CD4-positive, alpha-beta memory T cell (primary cell): ENCODE measurements around the gene CXCL3. TPM values are rescaled to one million over a fixed set of nuclear protein-coding genes. Genes with fewer than 3 reads are reported as not detected.

ENCODE experiments used
- CTCF ChIA-PET: fragments of 350-600 bp; sonication (Branson Sonifier 250); formaldehyde crosslinking; loops from one replicate; lab custom pipeline; 2021; ENCODE audit warnings: inconsistent platforms; ENCODE audit not compliant: partially characterized antibody; lab: Charles Lee
- POLR2A ChIA-PET: fragments of 350-600 bp; sonication (Branson Sonifier 250); formaldehyde crosslinking; loops from one replicate; lab custom pipeline; 2021; ENCODE audit not compliant: partially characterized antibody; lab: Charles Lee
- DNase-seq, 5 donors: peaks; one replicate each; pipeline versions ENCODE4 v3.0.0 to v3.0.0-alpha.2; 2020 to 2022; ENCODE audit warnings: mixed read lengths in 1 of 5
- H3K27ac ChIP-seq: one replicate; pipeline ENCODE4 v1.7.0; 2013; ENCODE audit warnings: low read depth, low read length
- H3K27me3 ChIP-seq: 2 replicates; pipeline ENCODE4 v1.7.0; 2013; ENCODE audit warnings: mild to moderate bottlenecking, low read length, moderate library complexity; ENCODE audit not compliant: insufficient read depth
- H3K36me3 ChIP-seq: 2 replicates; pipeline ENCODE4 v1.7.0; 2013; ENCODE audit warnings: mild to moderate bottlenecking, low read length, moderate library complexity; ENCODE audit not compliant: insufficient read depth
- H3K4me1 ChIP-seq: 2 replicates; pipeline ENCODE4 v1.7.0; 2013; ENCODE audit warnings: mild to moderate bottlenecking, low read length, moderate library complexity; ENCODE audit not compliant: insufficient read depth
- H3K4me3 ChIP-seq, 2 donors: one replicate each; pipeline ENCODE4 v1.7.0; 2013; ENCODE audit warnings: low read length in 2 of 2, mild to moderate bottlenecking in 1 of 2
- H3K9me3 ChIP-seq, 2 donors: one replicate each; pipeline ENCODE4 v1.7.0; 2013; ENCODE audit warnings: low read length in 2 of 2, control low read depth in 1 of 2; ENCODE audit not compliant: control insufficient read depth in 1 of 2
- H3K27ac Mint-ChIP-seq, 7 donors: one replicate each; pipeline ENCODE4 v1.8.0; 2020 to 2021; ENCODE audit warnings: mixed read lengths in 7 of 7, mild to moderate bottlenecking in 6 of 7, inconsistent platforms in 3 of 7, moderate library complexity in 3 of 7
- H3K27me3 Mint-ChIP-seq, 2 donors: one replicate each; pipeline ENCODE4 v1.8.0; 2020 to 2021; ENCODE audit warnings: mixed read lengths in 2 of 2
- H3K36me3 Mint-ChIP-seq, 2 donors: one replicate each; pipeline ENCODE4 v1.8.0; 2020 to 2021; ENCODE audit warnings: mixed read lengths in 2 of 2, inconsistent platforms in 1 of 2, mild to moderate bottlenecking in 1 of 2
- H3K4me1 Mint-ChIP-seq, 4 donors: one replicate each; pipeline ENCODE4 v1.8.0; 2020 to 2021; ENCODE audit warnings: mixed read lengths in 4 of 4, mild to moderate bottlenecking in 1 of 4
- H3K4me3 Mint-ChIP-seq, 8 donors: one replicate each; pipeline ENCODE4 v1.8.0; 2020 to 2021; ENCODE audit warnings: mixed read lengths in 8 of 8, mild to moderate bottlenecking in 7 of 8, moderate library complexity in 6 of 8, inconsistent platforms in 3 of 8
- H3K9me3 Mint-ChIP-seq, 8 donors: one replicate each; pipeline ENCODE4 v1.8.0; 2020 to 2021; ENCODE audit warnings: mixed read lengths in 8 of 8, mild to moderate bottlenecking in 5 of 8, inconsistent platforms in 3 of 8, moderate library complexity in 1 of 8
- intact Hi-C: fragments of 100-400 bp; cut with micrococcal nuclease; formaldehyde crosslinking; loops from one replicate; pipeline ENCODE4 v1.15.1; 2023
- polyA plus RNA-seq, 2 donors: library from polyadenylated mRNA; unstranded; fragments of 300-500 nt; fragmentation: Illumina TruSeq; gene quantifications; one replicate each; pipeline ENCODE4 v1.2.3, GENCODE V29; 2021
- total RNA-seq, 2 experiments: library from RNA; stranded (reverse); gene quantifications; one replicate each; pipeline ENCODE4 v1.2.3, GENCODE V29; 2021

CXCL3 gene
- total and polyA plus RNA-seq, 4 experiments from 2014 or later = not detected

DNA sequence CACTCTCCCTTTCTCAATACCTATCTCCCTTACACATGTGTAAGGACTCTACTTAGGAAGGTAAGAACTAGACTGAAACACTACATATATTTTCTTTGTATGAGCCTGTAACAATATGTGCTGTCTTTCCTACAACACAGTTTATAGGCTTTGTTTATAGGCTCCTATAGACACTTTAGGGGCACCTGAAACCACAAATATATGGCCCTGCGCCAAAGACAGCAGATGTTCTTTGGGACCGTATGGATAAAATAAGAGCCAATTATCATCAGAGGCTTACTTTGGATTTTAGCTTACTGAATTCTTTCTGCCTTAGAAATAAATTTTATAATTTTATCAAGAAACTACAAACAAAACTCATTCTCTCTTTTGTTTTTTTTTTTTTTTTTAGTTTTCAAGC is 16.6 kb upstream of the CXCL3 start:
- H3K27ac Mint-ChIP-seq = no peak overlapping the region
- no peaks in the 10 kb centered on the region for H3K27me3 Mint-ChIP-seq
- no peaks in the 10 kb centered on the region for H3K36me3 Mint-ChIP-seq
- intact Hi-C loops = no loop called here
- H3K9me3 Mint-ChIP-seq = peaks cover 0 to 10% (median 4%) of the 10 kb centered on the region in 8 donors
- H3K27ac ChIP-seq = no peak overlapping the region
- H3K4me3 ChIP-seq = no peak overlapping the region
- ChIA-PET CTCF (no interaction called here), POLR2A (no interaction called here)
- H3K27me3 ChIP-seq = no peaks in the 10 kb centered on the region
- no peaks in the 10 kb centered on the region for H3K4me1 Mint-ChIP-seq
- H3K36me3 ChIP-seq = no peaks in the 10 kb centered on the region
- DNase-seq = no peak
- H3K9me3 ChIP-seq = no peaks in the 10 kb centered on the region
- no peaks in the 10 kb centered on the region for H3K4me1 ChIP-seq
- H3K4me3 Mint-ChIP-seq = no peak overlapping the region

DNA sequence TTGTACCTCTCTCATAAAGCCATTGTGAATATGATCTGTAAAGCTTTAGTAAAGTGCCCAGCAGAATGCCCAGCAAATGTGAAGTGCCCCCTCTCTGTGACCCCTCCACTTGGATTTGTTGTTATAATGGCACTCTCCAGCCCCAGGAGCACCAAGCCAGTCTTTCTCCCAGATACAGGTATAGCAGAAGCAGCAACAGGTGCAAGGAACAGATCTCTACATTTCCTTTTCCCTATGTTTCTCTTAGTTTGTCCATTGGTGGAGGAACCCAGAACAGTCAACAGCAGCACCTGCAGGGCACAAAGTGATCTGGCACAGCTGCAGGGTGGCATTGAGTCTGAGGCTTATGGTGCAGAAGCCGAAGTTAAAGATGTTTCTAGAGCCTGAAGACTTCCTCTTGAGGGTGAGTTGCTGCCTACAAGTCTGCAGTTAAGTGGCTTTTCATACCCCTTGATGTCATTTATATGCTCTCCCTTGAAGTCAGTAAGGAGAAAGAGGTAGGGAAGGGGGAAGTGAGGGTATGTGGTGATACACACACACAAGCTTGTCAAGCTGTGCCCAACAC is 16.1 kb upstream of the CXCL3 start:
- no peaks in the 10 kb centered on the region for H3K9me3 ChIP-seq
- Mint-ChIP-seq H3K27me3 (no peaks in the 10 kb centered on the region), H3K36me3 (no peaks in the 10 kb centered on the region), H3K4me3 (no peak overlapping the region), H3K27ac (no peak overlapping the region), H3K9me3 (peaks cover 0 to 10% (median 5%) of the 10 kb centered on the region in 8 donors), H3K4me1 (no peaks in the 10 kb centered on the region)
- H3K27ac ChIP-seq = no peak overlapping the region
- no peaks in the 10 kb centered on the region for H3K36me3 ChIP-seq
- no peak for DNase-seq
- no peaks in the 10 kb centered on the region for H3K27me3 ChIP-seq
- CTCF ChIA-PET = no interaction called here
- intact Hi-C loops = no loop called here
- no peaks in the 10 kb centered on the region for H3K4me1 ChIP-seq
- POLR2A ChIA-PET = no interaction called here
- no peak overlapping the region for H3K4me3 ChIP-seq

DNA sequence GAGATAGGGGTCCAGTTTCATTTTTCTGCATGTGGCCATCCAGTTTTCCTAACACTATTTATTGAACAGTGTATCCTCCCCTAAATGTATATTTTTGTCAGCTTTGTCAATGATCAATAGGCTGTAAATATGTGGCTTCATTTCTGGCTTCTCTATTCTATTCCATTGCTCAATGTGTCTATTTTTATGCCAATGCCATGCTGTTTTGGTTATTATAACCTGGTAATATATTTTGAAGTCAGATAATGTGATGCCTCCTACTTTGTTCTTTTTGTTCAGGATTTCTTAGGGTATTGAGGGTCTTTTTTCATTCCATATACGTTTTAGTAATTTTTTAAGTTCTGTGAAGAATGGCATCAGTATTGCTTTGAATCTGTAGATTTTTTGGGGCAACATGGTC is 8.7 kb upstream of the CXCL3 start:
- peaks cover 2 to 26% (median 12%) of the 10 kb centered on the region in 8 donors for H3K9me3 Mint-ChIP-seq
- intact Hi-C loops = no loop called here
- DNase-seq = no peak
- Histone ChIP-seq H3K4me3 (no peak overlapping the region), H3K9me3 (no peaks in the 10 kb centered on the region), H3K27me3 (no peaks in the 10 kb centered on the region), H3K4me1 (no peaks in the 10 kb centered on the region), H3K36me3 (no peaks in the 10 kb centered on the region), H3K27ac (no peak overlapping the region)
- H3K27me3 Mint-ChIP-seq = peaks cover 1 to 6% of the 10 kb centered on the region in 2 donors
- CTCF ChIA-PET = no interaction called here
- POLR2A ChIA-PET = no interaction called here
- no peaks in the 10 kb centered on the region for H3K36me3 Mint-ChIP-seq
- H3K27ac Mint-ChIP-seq = no peak overlapping the region
- H3K4me3 Mint-ChIP-seq = no peak overlapping the region
- H3K4me1 Mint-ChIP-seq = no peaks in the 10 kb centered on the region

DNA sequence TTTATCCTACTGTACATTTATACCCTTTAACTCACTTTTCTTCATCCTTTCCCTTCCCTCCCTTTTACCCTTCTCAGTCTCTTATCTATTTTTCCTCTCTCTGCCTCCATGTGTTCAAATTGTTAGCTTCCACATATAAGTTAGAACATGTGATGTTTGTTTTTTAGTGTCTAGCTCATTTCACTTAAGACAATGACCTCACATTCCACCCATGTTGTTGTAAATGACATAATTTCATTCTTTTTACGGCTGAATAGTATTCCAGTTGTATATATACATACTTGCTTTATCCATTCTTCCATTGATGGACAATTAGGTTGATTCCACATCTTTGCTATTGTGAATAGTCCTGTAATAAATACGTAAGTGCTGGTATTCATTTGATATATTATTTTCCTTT is 7.3 kb upstream of the CXCL3 start:
- H3K27ac ChIP-seq = no peak overlapping the region
- Mint-ChIP-seq H3K27ac (no peak overlapping the region), H3K9me3 (peaks cover 0 to 20% (median 12%) of the 10 kb centered on the region in 8 donors), H3K4me1 (no peaks in the 10 kb centered on the region), H3K27me3 (peaks cover 6 to 9% of the 10 kb centered on the region in 2 donors), H3K4me3 (no peak overlapping the region), H3K36me3 (no peaks in the 10 kb centered on the region)
- no peaks in the 10 kb centered on the region for H3K9me3 ChIP-seq
- intact Hi-C loops = no loop called here
- H3K4me1 ChIP-seq = no peaks in the 10 kb centered on the region
- H3K4me3 ChIP-seq = no peak overlapping the region
- ChIA-PET POLR2A (no interaction called here), CTCF (no interaction called here)
- DNase-seq = no peak
- no peaks in the 10 kb centered on the region for H3K36me3 ChIP-seq
- H3K27me3 ChIP-seq = no peaks in the 10 kb centered on the region

DNA sequence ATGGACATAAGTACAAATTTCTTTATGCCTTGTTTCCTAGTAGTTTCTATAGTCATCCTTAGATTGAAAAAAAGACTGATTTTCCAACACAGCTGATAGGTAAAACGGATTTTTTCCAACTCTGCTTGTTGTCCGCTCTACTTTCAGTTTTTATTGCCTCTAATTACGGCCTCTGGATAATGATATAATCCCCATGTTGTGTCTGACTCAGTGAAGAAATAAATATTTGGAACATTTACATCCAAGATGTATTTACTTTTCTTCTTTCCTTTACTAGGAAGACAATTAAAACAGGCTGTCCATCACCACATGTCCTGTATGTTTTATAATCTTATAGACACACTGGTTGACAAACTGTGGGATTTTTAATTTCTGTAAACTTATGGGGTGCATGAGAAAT is 6.8 kb upstream of the CXCL3 start:
- POLR2A ChIA-PET = no interaction called here
- Histone ChIP-seq H3K9me3 (no peaks in the 10 kb centered on the region), H3K4me1 (no peaks in the 10 kb centered on the region), H3K4me3 (no peak overlapping the region), H3K27me3 (no peaks in the 10 kb centered on the region), H3K27ac (no peak overlapping the region), H3K36me3 (no peaks in the 10 kb centered on the region)
- intact Hi-C loops = no loop called here
- H3K9me3 Mint-ChIP-seq = peaks cover 0 to 20% (median 12%) of the 10 kb centered on the region in 8 donors
- CTCF ChIA-PET = no interaction called here
- H3K27me3 Mint-ChIP-seq = peaks cover 7 to 12% of the 10 kb centered on the region in 2 donors
- no peak overlapping the region for H3K4me3 Mint-ChIP-seq
- no peak for DNase-seq
- no peak overlapping the region for H3K27ac Mint-ChIP-seq
- H3K4me1 Mint-ChIP-seq = peaks cover 0 to under 1% (median 0%) of the 10 kb centered on the region in 4 donors
- no peaks in the 10 kb centered on the region for H3K36me3 Mint-ChIP-seq

DNA sequence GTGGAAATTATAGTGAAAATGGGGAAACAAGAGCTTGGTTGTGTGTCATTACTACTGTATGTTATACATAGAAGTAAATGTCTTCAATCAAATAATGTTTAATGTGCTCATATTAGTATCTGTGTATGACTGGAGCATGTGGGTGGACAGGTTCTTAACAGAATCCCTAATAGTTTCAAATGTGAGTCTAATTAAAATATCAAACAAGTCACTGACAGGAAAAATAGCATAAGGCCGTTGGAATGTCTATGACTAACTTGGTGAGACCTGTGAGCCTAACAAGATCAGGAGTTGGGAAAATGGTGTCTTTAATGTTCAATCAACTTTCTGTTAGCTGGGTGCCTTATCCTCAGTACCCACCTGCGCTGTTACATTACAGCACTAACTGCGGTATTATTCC is 6.2 kb upstream of the CXCL3 start:
- no peaks in the 10 kb centered on the region for H3K9me3 ChIP-seq
- POLR2A ChIA-PET = no interaction called here
- no peaks in the 10 kb centered on the region for H3K27me3 ChIP-seq
- Mint-ChIP-seq H3K27me3 (peaks cover 11 to 15% of the 10 kb centered on the region in 2 donors), H3K4me3 (no peak overlapping the region), H3K4me1 (peaks cover 0 to 2% (median 0%) of the 10 kb centered on the region in 4 donors), H3K9me3 (peaks cover 0 to 20% (median 13%) of the 10 kb centered on the region in 8 donors), H3K27ac (no peak overlapping the region), H3K36me3 (no peaks in the 10 kb centered on the region)
- no peak overlapping the region for H3K4me3 ChIP-seq
- H3K36me3 ChIP-seq = no peaks in the 10 kb centered on the region
- CTCF ChIA-PET = no interaction called here
- H3K4me1 ChIP-seq = no peaks in the 10 kb centered on the region
- DNase-seq = no peak
- intact Hi-C loops = no loop called here
- no peak overlapping the region for H3K27ac ChIP-seq

DNA sequence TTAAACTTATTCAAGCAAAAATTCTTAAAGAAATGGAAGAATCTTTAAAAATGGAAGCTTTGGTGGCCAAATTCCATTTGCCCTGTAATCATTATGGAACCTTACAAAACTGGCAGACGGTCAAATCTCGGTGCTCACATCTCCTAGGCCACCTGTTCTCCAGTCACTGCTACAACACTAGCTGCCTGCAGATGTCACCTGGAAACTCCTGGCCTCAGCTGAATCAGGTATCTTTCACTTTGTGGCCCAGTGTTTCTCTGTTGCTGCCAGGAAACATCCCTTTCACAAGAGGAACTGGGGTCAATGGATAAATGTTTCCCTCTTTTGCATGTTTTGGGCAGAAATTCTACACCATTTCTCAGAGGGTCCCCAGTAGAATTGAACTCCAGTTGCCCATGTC is 4.2 kb upstream of the CXCL3 start:
- Histone ChIP-seq H3K4me3 (no peak overlapping the region), H3K36me3 (no peaks in the 10 kb centered on the region), H3K27ac (no peak overlapping the region), H3K4me1 (no peaks in the 10 kb centered on the region), H3K27me3 (no peaks in the 10 kb centered on the region), H3K9me3 (no peaks in the 10 kb centered on the region)
- DNase-seq = no peak
- intact Hi-C loops = no loop called here
- peaks cover 23 to 25% of the 10 kb centered on the region in 2 donors for H3K27me3 Mint-ChIP-seq
- ChIA-PET CTCF (no interaction called here), POLR2A (no interaction called here)
- no peaks in the 10 kb centered on the region for H3K36me3 Mint-ChIP-seq
- H3K9me3 Mint-ChIP-seq = peaks cover 0 to 14% (median 9%) of the 10 kb centered on the region in 8 donors
- no peak overlapping the region for H3K27ac Mint-ChIP-seq
- peaks cover 6 to 13% (median 11%) of the 10 kb centered on the region in 4 donors for H3K4me1 Mint-ChIP-seq
- no peak overlapping the region for H3K4me3 Mint-ChIP-seq
